GM20000 (cell line): ENCODE measurements around the gene RNH1.
A peak's percentile ranks its signal among the peaks of the same experiment; 100 is the strongest.

Experiments used
- DNase-seq: peaks from one replicate; pipeline ENCODE4 v3.0.0; 2012; ENCODE audit warnings: low spot score
- CTCF ChIP-seq: IDR thresholded peaks from 2 replicates; pipeline ENCODE4 v1.5.1; 2012; ENCODE audit warnings: mild to moderate bottlenecking, control low read depth; ENCODE audit errors: extremely low read depth, missing control alignments

RNH1 gene

GRCh38 chr11:497565-498296 is 9.3 kb downstream of the RNH1 start:
- no peak for DNase-seq
- no peak for TF ChIP-seq CTCF

GRCh38 chr11:496834-497564 is 10.0 kb downstream of the RNH1 start:
- TF ChIP-seq CTCF: no peak
- no peak for DNase-seq

- no peak for TF ChIP-seq CTCF
- peak; percentile 12 for DNase-seq
Measured at GRCh38 chr11:495537-495931, 11.5 kb downstream of the RNH1 start.

- no peak for TF ChIP-seq CTCF
- peak; percentile 34 for DNase-seq
Measured at GRCh38 chr11:494761-495536, 12.1 kb downstream of the RNH1 start.

- DNase-seq: peak; percentile 36
- no peak for TF ChIP-seq CTCF
Measured at GRCh38 chr11:492427-493226, 14.4 kb downstream of the RNH1 start.

GRCh38 chr11:491358-491757 is 15.7 kb downstream of the RNH1 start:
- DNase-seq: peak; percentile 9
- no peak for TF ChIP-seq CTCF
